ENCODE measurements around the gene MBOAT1. TPM values are rescaled to one million over a fixed set of nuclear protein-coding genes. Genes with fewer than 3 reads are reported as not detected.
"Not testable (repeated sequence)": the region's sequence is repeated elsewhere in the genome, so short reads cannot be mapped to it uniquely, and the experiment has no call there.

The MBOAT1 gene
- total RNA-seq, 1 donor from 2014 or later = 3.0 TPM

- no peak overlapping the region for H3K4me3 Mint-ChIP-seq (ENCODE audit: low read depth)
- no peak for TF ChIP-seq CTCF (IDR thresholded peaks at IDR 0.05; ENCODE audit: unreplicated experiment)
These were observed 69.4 kb downstream of the MBOAT1 start for GRCh38 chr6:20142866-20143265.

GRCh38 chr6:20141931-20142330 lies 70.3 kb downstream of the MBOAT1 start:
- H3K4me1 Mint-ChIP-seq (ENCODE audit: low read depth) = no peaks in the 10 kb centered on the region
- TF ChIP-seq CTCF (IDR thresholded peaks at IDR 0.05; ENCODE audit: unreplicated experiment) = no peak
- no peak overlapping the region for H3K27ac Mint-ChIP-seq
- H3K4me3 Mint-ChIP-seq (ENCODE audit: low read depth) = no peak overlapping the region
- H3K9me3 Mint-ChIP-seq (ENCODE audit: low read depth) = no peaks in the 10 kb centered on the region
- H3K27me3 Mint-ChIP-seq = no peaks in the 10 kb centered on the region
- DNase-seq (ENCODE audit: low spot score, unreplicated experiment) = no peak
- no peaks in the 10 kb centered on the region for H3K36me3 Mint-ChIP-seq (ENCODE audit: insufficient read depth)

More at GRCh38 chr6:20142866-20143265, 69.4 kb downstream of the MBOAT1 start:
- Mint-ChIP-seq H3K4me1 (ENCODE audit: low read depth) (no peaks in the 10 kb centered on the region), H3K9me3 (ENCODE audit: low read depth) (no peaks in the 10 kb centered on the region), H3K27me3 (no peaks in the 10 kb centered on the region), H3K27ac (no peak overlapping the region), H3K36me3 (ENCODE audit: insufficient read depth) (no peaks in the 10 kb centered on the region)
- DNase-seq (ENCODE audit: low spot score, unreplicated experiment) = no peak

GRCh38 chr6:20139127-20139963 lies 72.9 kb downstream of the MBOAT1 start:
- not testable (repeated sequence) for H3K27me3 Mint-ChIP-seq; H3K27ac Mint-ChIP-seq; H3K4me3 Mint-ChIP-seq (ENCODE audit: low read depth); H3K36me3 Mint-ChIP-seq (ENCODE audit: insufficient read depth); DNase-seq (ENCODE audit: low spot score, unreplicated experiment); H3K4me1 Mint-ChIP-seq (ENCODE audit: low read depth); H3K9me3 Mint-ChIP-seq (ENCODE audit: low read depth)

GRCh38 chr6:20137837-20138236 lies 74.4 kb downstream of the MBOAT1 start:
- Mint-ChIP-seq H3K27ac (no peak overlapping the region), H3K9me3 (ENCODE audit: low read depth) (no peaks in the 10 kb centered on the region), H3K4me3 (ENCODE audit: low read depth) (no peak overlapping the region), H3K27me3 (no peaks in the 10 kb centered on the region), H3K4me1 (ENCODE audit: low read depth) (no peaks in the 10 kb centered on the region), H3K36me3 (ENCODE audit: insufficient read depth) (no peaks in the 10 kb centered on the region)
- no peak for TF ChIP-seq CTCF (IDR thresholded peaks at IDR 0.05; ENCODE audit: unreplicated experiment)
- DNase-seq (ENCODE audit: low spot score, unreplicated experiment) = no peak

GRCh38 chr6:20137240-20137639 lies 75.0 kb downstream of the MBOAT1 start:
- no peaks in the 10 kb centered on the region for H3K4me1 Mint-ChIP-seq (ENCODE audit: low read depth)
- no peak overlapping the region for H3K27ac Mint-ChIP-seq
- no peaks in the 10 kb centered on the region for H3K9me3 Mint-ChIP-seq (ENCODE audit: low read depth)
- no peaks in the 10 kb centered on the region for H3K36me3 Mint-ChIP-seq (ENCODE audit: insufficient read depth)
- DNase-seq (ENCODE audit: low spot score, unreplicated experiment) = no peak
- no peak overlapping the region for H3K4me3 Mint-ChIP-seq (ENCODE audit: low read depth)
- TF ChIP-seq CTCF (IDR thresholded peaks at IDR 0.05; ENCODE audit: unreplicated experiment) = no peak
- H3K27me3 Mint-ChIP-seq = no peaks in the 10 kb centered on the region
